GM23338 (cell line): ENCODE data around the gene NTRK1.

Source experiments
- EZH2 ChIP-seq: fragments of 200-600 bp; sonication (generic); IDR thresholded peaks from one replicate; pipeline ENCODE4 v1.8.0; 2017; ENCODE audit warnings: antibody characterized with exemption, mild to moderate bottlenecking, low read depth; ENCODE audit not compliant: unreplicated experiment
- EZH2phosphoT487 ChIP-seq: fragments of 200-600 bp; sonication (generic); IDR thresholded peaks from one replicate; pipeline ENCODE4 v1.8.1; 2018; ENCODE audit warnings: antibody characterized with exemption; ENCODE audit not compliant: unreplicated experiment
- JUNB ChIP-seq: IDR thresholded peaks from one replicate; pipeline ENCODE4 v1.6.1; 2016; ENCODE audit warnings: antibody characterized with exemption; ENCODE audit not compliant: unreplicated experiment
- NANOG ChIP-seq: IDR thresholded peaks from 2 replicates; pipeline ENCODE4 v1.6.1; 2016; ENCODE audit warnings: antibody characterized with exemption, borderline replicate concordance
- POLR2AphosphoS5 ChIP-seq: IDR thresholded peaks from 2 replicates; pipeline ENCODE4 v1.6.1; 2016; ENCODE audit warnings: antibody characterized with exemption, low read depth
- STAT1 ChIP-seq: IDR thresholded peaks from one replicate; pipeline ENCODE4 v1.6.1; 2016; ENCODE audit warnings: antibody characterized with exemption; ENCODE audit not compliant: unreplicated experiment
- ZNF331 ChIP-seq: fragments of 250-450 bp; sonication (Bioruptor Pico); IDR thresholded peaks from 2 replicates; pipeline ENCODE4 v1.5.0; 2020; ENCODE audit warnings: low read depth, mild to moderate bottlenecking, moderate library complexity
- TF ChIP-seq, protein P1 (sequence below): IDR thresholded peaks from 2 replicates; pipeline ENCODE4 v1.6.1; 2016; ENCODE audit warnings: antibody characterized with exemption
- TF ChIP-seq, protein P2 (sequence below), 2 experiments: fragments of 200-600 bp in 1 of 2; sonication (generic) in 1 of 2; conservative IDR thresholded peaks; 2 replicates each; pipeline versions ENCODE4 v1.5.1 to v1.6.1; 2016 to 2017; ENCODE audit warnings: antibody characterized with exemption in 2 of 2, low read depth in 2 of 2, mild to moderate bottlenecking in 2 of 2, moderate library complexity in 1 of 2
- TF ChIP-seq, protein P3 (sequence below): IDR thresholded peaks from one replicate; pipeline ENCODE4 v1.6.1; 2018; ENCODE audit warnings: antibody characterized with exemption; ENCODE audit not compliant: unreplicated experiment

DNA sequence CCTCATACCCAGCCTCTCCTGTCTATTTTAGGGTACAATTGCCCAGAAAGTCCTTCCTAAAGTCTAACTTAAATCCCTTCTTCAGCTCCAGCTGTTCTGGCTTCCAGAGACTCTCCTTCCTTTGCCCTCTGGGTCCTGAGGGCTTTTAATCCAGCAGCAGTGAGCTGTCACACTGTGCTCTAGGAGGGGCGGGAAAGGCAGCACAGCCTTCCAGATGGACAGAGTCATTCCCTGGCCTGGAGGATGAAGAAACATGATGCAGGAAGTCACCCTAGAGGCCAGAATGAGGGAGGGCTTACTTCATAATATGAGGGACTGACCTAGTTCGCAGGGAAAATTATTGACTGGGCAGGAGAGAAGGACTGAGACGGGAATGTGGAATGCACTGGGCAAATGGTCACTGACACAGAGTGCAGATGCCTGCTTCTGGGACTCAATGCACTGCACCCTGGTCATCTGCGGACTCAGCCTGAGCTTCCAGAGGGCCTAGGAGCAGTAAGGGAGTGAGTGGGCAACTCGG, 45.3 kb upstream of the NTRK1 start:
- TF ChIP-seq EZH2 (no peak), EZH2phosphoT487 (no peak), NANOG (no peak), JUNB (no peak), POLR2AphosphoS5 (no peak), ZNF331 (CRISPR knock-in tag) (no peak), STAT1 (no peak)
- TF ChIP-seq, protein P1, sequence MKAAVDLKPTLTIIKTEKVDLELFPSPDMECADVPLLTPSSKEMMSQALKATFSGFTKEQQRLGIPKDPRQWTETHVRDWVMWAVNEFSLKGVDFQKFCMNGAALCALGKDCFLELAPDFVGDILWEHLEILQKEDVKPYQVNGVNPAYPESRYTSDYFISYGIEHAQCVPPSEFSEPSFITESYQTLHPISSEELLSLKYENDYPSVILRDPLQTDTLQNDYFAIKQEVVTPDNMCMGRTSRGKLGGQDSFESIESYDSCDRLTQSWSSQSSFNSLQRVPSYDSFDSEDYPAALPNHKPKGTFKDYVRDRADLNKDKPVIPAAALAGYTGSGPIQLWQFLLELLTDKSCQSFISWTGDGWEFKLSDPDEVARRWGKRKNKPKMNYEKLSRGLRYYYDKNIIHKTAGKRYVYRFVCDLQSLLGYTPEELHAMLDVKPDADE = no peak
- TF ChIP-seq, protein P2, sequence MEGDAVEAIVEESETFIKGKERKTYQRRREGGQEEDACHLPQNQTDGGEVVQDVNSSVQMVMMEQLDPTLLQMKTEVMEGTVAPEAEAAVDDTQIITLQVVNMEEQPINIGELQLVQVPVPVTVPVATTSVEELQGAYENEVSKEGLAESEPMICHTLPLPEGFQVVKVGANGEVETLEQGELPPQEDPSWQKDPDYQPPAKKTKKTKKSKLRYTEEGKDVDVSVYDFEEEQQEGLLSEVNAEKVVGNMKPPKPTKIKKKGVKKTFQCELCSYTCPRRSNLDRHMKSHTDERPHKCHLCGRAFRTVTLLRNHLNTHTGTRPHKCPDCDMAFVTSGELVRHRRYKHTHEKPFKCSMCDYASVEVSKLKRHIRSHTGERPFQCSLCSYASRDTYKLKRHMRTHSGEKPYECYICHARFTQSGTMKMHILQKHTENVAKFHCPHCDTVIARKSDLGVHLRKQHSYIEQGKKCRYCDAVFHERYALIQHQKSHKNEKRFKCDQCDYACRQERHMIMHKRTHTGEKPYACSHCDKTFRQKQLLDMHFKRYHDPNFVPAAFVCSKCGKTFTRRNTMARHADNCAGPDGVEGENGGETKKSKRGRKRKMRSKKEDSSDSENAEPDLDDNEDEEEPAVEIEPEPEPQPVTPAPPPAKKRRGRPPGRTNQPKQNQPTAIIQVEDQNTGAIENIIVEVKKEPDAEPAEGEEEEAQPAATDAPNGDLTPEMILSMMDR (conservative IDR thresholded peaks at IDR 0.05; ENCODE audit: low read depth in 2 of 2) = no peak
- TF ChIP-seq, protein P3, sequence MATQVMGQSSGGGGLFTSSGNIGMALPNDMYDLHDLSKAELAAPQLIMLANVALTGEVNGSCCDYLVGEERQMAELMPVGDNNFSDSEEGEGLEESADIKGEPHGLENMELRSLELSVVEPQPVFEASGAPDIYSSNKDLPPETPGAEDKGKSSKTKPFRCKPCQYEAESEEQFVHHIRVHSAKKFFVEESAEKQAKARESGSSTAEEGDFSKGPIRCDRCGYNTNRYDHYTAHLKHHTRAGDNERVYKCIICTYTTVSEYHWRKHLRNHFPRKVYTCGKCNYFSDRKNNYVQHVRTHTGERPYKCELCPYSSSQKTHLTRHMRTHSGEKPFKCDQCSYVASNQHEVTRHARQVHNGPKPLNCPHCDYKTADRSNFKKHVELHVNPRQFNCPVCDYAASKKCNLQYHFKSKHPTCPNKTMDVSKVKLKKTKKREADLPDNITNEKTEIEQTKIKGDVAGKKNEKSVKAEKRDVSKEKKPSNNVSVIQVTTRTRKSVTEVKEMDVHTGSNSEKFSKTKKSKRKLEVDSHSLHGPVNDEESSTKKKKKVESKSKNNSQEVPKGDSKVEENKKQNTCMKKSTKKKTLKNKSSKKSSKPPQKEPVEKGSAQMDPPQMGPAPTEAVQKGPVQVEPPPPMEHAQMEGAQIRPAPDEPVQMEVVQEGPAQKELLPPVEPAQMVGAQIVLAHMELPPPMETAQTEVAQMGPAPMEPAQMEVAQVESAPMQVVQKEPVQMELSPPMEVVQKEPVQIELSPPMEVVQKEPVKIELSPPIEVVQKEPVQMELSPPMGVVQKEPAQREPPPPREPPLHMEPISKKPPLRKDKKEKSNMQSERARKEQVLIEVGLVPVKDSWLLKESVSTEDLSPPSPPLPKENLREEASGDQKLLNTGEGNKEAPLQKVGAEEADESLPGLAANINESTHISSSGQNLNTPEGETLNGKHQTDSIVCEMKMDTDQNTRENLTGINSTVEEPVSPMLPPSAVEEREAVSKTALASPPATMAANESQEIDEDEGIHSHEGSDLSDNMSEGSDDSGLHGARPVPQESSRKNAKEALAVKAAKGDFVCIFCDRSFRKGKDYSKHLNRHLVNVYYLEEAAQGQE = no peak
